Tracheal epithelial cell (primary cell): Measurements from ENCODE around the gene RPP30. TPM values are rescaled to one million over a fixed set of nuclear protein-coding genes. Genes with fewer than 3 reads are reported as not detected.

Source experiments
- total RNA-seq: library from RNA; depleted of rRNA; stranded (reverse); fragments of >200 nt; gene quantifications from 2 replicates; pipeline ENCODE4 v1.2.1, GENCODE V29; 2014

Gene RPP30
- total RNA-seq, result 35.2 and 45.2 TPM in 2 replicates

GRCh38 chr10:90871766-90872647, at the start of gene RPP30:
Gene RPP30 (plus strand): TSS chr10:90871974. CDS start chr10:90871987, 13 bp downstream.

DNA sequence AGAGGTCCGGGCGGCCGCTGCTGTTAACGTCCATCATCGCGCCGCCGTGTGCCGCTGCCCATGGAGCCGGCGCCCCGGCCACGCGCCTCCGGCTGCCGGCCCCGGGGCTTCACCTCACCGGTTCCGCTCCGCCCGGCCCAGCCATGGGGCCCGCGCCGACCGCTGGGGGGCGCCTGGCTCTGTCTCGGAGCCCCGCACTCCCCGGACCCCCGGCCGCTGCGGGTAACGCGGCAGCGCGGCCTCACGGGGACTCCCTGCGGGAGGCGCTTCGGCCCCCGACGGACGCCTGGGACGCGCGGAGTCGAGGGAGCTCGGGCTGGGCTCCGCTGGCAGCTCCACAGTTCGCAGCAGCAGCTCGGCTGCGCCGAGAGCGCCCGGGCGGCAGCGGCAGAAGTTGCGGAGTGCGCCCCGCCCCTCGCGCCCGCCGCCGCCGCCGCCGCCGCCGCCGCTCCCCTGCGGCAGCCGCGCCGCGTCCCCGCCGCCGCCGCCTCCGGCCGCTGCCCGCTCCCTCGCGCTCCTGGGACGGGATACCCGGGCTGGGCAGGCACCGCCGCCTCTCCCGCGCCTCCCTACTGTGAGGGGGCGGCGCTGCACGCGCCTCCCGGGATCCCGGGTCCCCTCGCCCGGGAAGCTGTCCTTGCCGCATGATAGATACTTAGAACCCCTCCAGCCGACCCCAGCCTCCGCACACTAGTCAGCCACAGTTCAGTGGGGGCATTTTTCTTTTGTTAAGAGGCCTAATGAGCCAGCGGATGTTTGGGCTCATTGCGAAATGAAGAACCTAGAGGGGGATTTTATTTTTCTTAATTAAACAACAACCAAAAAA, 13.9 kb upstream of the RPP30 start, which contains the start of gene HTR7:
Gene HTR7 (minus strand): TSS at position 405 of the 826 bp plus-strand sequence. CDS start 368 bp downstream, at position 37.

GRCh38 chr10:90920986-90921666, 49.4 kb downstream of the RPP30 start, which contains the start of gene ANKRD1:
Gene ANKRD1 (minus strand): TSS chr10:90921087. CDS start chr10:90921027, 60 bp downstream.

Other genes starting within 250 kb of the RPP30 start
- gene HTR7, start 13.9 kb upstream of the RPP30 start, total RNA-seq, result 11.1 and 32.0 TPM in 2 replicates
- 0.21 and 21.2 TPM in 2 replicates for gene ANKRD1, start 49.1 kb downstream of the RPP30 start, total RNA-seq